ENCODE measurements around the gene MPPED1.

The MPPED1 gene

DNA sequence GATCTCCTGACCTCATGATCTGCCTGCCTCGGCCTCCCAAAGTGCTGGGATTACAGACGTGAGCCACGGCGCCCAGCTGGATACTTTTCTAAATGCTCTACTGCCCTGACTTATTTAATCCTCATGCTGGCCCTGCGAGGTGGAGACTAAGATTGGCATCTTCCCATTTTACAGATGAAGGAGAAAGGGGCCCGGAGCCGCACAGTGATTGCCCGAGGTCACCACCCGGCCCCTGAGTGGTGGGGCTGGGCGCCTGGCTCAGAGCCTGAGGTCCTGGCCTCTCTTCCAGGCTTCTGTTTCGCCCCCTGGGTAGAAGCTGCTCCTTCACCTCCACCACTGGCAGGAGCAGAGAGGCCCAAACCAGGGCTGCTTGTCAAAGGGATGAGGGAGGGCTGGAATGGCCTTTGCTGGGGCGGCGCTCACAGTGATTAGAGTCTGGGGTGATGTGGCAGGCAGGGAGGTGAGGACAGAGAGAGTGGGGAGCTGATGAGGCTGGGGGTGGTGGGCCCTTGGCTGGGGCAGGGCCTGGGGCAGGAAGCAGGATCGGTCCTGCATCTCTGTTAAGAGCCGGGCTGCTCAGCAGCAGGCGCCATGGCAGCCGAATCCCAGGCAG lies 15.4 kb upstream of the MPPED1 start:
- Histone ChIP-seq H3K9ac (ENCODE audit: low read length) (no peak overlapping the region), H3K4me1 (ENCODE audit: control insufficient read depth, insufficient read depth, low read length) (no peaks in the 10 kb centered on the region), H3K27me3 (ENCODE audit: control insufficient read depth, insufficient read depth, low read length) (peaks cover 5% of the 10 kb centered on the region), H3K4me3 (ENCODE audit: low read length) (no peak overlapping the region), H3K27ac (ENCODE audit: low read depth, low read length) (no peak overlapping the region), H3K36me3 (ENCODE audit: control insufficient read depth, insufficient read depth, low read length) (no peaks in the 10 kb centered on the region)

- Histone ChIP-seq H3K4me3 (ENCODE audit: low read length) (no peak overlapping the region), H3K27me3 (ENCODE audit: control insufficient read depth, insufficient read depth, low read length) (peaks cover 8% of the 10 kb centered on the region), H3K36me3 (ENCODE audit: control insufficient read depth, insufficient read depth, low read length) (no peaks in the 10 kb centered on the region), H3K9ac (ENCODE audit: low read length) (no peak overlapping the region), H3K4me1 (ENCODE audit: control insufficient read depth, insufficient read depth, low read length) (no peaks in the 10 kb centered on the region), H3K27ac (ENCODE audit: low read depth, low read length) (no peak overlapping the region)
These were observed 14.8 kb upstream of the MPPED1 start for GRCh38 chr22:43396934-43397457.

- Histone ChIP-seq H3K36me3 (ENCODE audit: control insufficient read depth, insufficient read depth, low read length) (no peaks in the 10 kb centered on the region), H3K4me3 (ENCODE audit: low read length) (no peak overlapping the region), H3K9ac (ENCODE audit: low read length) (no peak overlapping the region), H3K4me1 (ENCODE audit: control insufficient read depth, insufficient read depth, low read length) (no peaks in the 10 kb centered on the region), H3K27ac (ENCODE audit: low read depth, low read length) (no peak overlapping the region), H3K27me3 (ENCODE audit: control insufficient read depth, insufficient read depth, low read length) (peaks cover 8% of the 10 kb centered on the region)
These were observed 14.0 kb upstream of the MPPED1 start for GRCh38 chr22:43397766-43398165.

GRCh38 chr22:43398246-43398645 lies 13.6 kb upstream of the MPPED1 start:
- H3K9ac ChIP-seq (ENCODE audit: low read length), result no peak overlapping the region
- H3K36me3 ChIP-seq (ENCODE audit: control insufficient read depth, insufficient read depth, low read length), result no peaks in the 10 kb centered on the region
- no peaks in the 10 kb centered on the region for H3K4me1 ChIP-seq (ENCODE audit: control insufficient read depth, insufficient read depth, low read length)
- H3K27me3 ChIP-seq (ENCODE audit: control insufficient read depth, insufficient read depth, low read length), result peaks cover 8% of the 10 kb centered on the region
- no peak overlapping the region for H3K27ac ChIP-seq (ENCODE audit: low read depth, low read length)
- no peak overlapping the region for H3K4me3 ChIP-seq (ENCODE audit: low read length)

GRCh38 chr22:43398910-43399309 lies 12.9 kb upstream of the MPPED1 start:
- Histone ChIP-seq H3K27me3 (ENCODE audit: control insufficient read depth, insufficient read depth, low read length) (peaks cover 8% of the 10 kb centered on the region), H3K36me3 (ENCODE audit: control insufficient read depth, insufficient read depth, low read length) (no peaks in the 10 kb centered on the region), H3K4me3 (ENCODE audit: low read length) (no peak overlapping the region)

DNA sequence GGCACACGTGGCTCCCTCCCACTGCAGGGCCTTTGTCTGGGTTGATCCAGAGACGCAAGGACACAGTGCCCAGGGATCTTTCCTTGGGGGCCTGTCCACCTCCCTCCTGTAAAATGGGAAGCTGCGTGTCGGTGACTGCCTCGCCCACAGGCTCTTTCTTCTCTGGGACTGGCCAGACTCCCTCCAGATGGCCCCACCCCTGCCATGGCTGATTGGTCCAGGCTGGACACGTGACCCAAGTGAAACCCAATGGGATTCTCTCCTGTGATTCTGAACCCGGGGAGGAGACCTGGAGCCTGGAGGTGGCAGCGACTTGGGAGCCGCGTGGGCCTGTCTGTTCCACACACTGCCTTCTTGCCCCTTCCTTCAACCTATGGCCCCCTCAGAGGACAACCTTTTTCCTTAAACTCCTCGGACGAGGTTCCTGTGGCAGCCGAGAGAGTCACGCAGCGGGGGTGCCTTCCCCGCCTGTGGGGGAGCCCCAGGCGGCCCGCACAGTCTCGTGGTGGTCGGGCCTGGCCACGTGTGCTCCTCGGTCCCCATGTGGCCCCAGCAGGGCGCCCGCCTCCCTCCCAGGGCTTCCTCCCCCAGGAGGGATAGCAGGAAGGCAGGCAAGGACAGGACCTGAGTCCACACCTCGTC lies 12.4 kb upstream of the MPPED1 start:
- no peak overlapping the region for H3K27ac ChIP-seq (ENCODE audit: low read depth, low read length)
- no peaks in the 10 kb centered on the region for H3K4me1 ChIP-seq (ENCODE audit: control insufficient read depth, insufficient read depth, low read length)
- H3K36me3 ChIP-seq (ENCODE audit: control insufficient read depth, insufficient read depth, low read length), result no peaks in the 10 kb centered on the region
- no peak overlapping the region for H3K9ac ChIP-seq (ENCODE audit: low read length)
- H3K27me3 ChIP-seq (ENCODE audit: control insufficient read depth, insufficient read depth, low read length), result peaks cover 8% of the 10 kb centered on the region
- H3K4me3 ChIP-seq (ENCODE audit: low read length), result no peak overlapping the region

More at GRCh38 chr22:43398910-43399309, 12.9 kb upstream of the MPPED1 start:
- Histone ChIP-seq H3K27ac (ENCODE audit: low read depth, low read length) (no peak overlapping the region), H3K9ac (ENCODE audit: low read length) (no peak overlapping the region), H3K4me1 (ENCODE audit: control insufficient read depth, insufficient read depth, low read length) (no peaks in the 10 kb centered on the region)

DNA sequence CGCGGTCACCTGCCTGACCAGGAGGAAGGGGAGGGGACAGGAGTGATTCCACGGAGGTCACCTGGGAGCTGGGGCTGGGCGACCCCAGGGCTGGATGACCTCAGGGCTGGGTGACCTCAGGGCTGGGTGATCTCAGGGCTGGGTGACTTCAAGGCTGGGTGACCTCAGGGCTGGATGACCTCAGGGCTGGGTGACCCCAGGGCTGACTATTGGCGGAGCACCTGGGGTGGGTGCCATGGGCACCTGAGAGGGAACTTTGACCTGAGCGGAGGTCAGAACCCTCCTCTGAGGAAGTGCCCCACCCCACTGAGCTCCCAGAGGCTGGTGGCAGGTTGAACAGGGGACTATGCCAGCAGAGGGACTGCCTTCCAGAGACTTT lies 11.8 kb upstream of the MPPED1 start:
- no peak overlapping the region for H3K9ac ChIP-seq (ENCODE audit: low read length)
- H3K36me3 ChIP-seq (ENCODE audit: control insufficient read depth, insufficient read depth, low read length), result no peaks in the 10 kb centered on the region
- no peaks in the 10 kb centered on the region for H3K4me1 ChIP-seq (ENCODE audit: control insufficient read depth, insufficient read depth, low read length)
- H3K27ac ChIP-seq (ENCODE audit: low read depth, low read length), result no peak overlapping the region
- H3K4me3 ChIP-seq (ENCODE audit: low read length), result no peak overlapping the region
- peaks cover 8% of the 10 kb centered on the region for H3K27me3 ChIP-seq (ENCODE audit: control insufficient read depth, insufficient read depth, low read length)

DNA sequence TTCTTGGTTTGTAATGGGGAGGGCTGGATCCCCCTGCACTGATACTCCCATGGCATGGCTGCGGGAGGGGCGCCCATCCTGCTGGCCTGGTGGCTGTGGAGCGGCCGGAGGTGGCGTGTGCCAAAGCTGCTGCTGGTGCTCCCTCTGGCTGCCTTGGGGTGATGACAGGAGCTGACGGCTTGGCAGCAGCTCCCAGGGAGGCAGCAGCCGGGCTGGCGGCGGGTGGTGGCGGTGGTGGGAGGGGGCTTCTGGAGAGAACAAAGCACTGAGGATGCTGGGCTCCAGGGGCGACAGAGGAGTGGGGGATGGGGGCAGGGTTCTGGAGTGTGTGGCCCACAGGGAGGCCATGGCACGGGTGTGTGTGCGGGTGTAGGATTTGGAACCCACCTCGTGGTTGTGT lies 11.4 kb upstream of the MPPED1 start:
- H3K27ac ChIP-seq (ENCODE audit: low read depth, low read length), result no peak overlapping the region
- no peaks in the 10 kb centered on the region for H3K4me1 ChIP-seq (ENCODE audit: control insufficient read depth, insufficient read depth, low read length)
- H3K9ac ChIP-seq (ENCODE audit: low read length), result no peak overlapping the region
- H3K36me3 ChIP-seq (ENCODE audit: control insufficient read depth, insufficient read depth, low read length), result no peaks in the 10 kb centered on the region
- peaks cover 8% of the 10 kb centered on the region for H3K27me3 ChIP-seq (ENCODE audit: control insufficient read depth, insufficient read depth, low read length)
- H3K4me3 ChIP-seq (ENCODE audit: low read length), result no peak overlapping the region

GRCh38 chr22:43401233-43401632 lies 10.6 kb upstream of the MPPED1 start:
- Histone ChIP-seq H3K36me3 (ENCODE audit: control insufficient read depth, insufficient read depth, low read length) (no peaks in the 10 kb centered on the region), H3K9ac (ENCODE audit: low read length) (no peak overlapping the region), H3K27ac (ENCODE audit: low read depth, low read length) (no peak overlapping the region), H3K4me3 (ENCODE audit: low read length) (no peak overlapping the region), H3K4me1 (ENCODE audit: control insufficient read depth, insufficient read depth, low read length) (no peaks in the 10 kb centered on the region), H3K27me3 (ENCODE audit: control insufficient read depth, insufficient read depth, low read length) (peaks cover 8% of the 10 kb centered on the region)

DNA sequence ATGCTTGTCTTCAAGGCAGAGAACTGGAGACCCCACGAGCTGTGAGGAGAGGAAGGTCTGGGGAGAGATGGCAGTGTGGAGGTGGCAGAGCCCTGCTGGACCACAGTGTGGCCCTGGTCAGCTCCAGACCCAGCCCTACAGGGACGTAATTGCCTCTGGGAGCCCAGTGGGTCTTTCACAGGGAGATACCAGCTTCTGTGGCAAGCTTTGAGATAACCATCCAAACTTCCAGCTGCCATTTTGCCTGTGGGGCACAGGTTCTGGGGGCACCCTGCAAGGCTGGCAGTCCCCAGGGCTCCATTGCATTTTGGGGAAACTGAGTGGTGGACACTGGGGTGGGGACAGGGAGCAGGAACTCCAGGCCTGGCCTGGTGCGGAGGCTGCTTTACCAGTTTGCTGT lies 10.2 kb upstream of the MPPED1 start:
- no peak overlapping the region for H3K9ac ChIP-seq (ENCODE audit: low read length)
- peaks cover 8% of the 10 kb centered on the region for H3K27me3 ChIP-seq (ENCODE audit: control insufficient read depth, insufficient read depth, low read length)

GRCh38 chr22:43402128-43402527 lies 9.7 kb upstream of the MPPED1 start:
- H3K9ac ChIP-seq (ENCODE audit: low read length), result no peak overlapping the region
- H3K36me3 ChIP-seq (ENCODE audit: control insufficient read depth, insufficient read depth, low read length), result no peaks in the 10 kb centered on the region
- no peak overlapping the region for H3K4me3 ChIP-seq (ENCODE audit: low read length)
- H3K4me1 ChIP-seq (ENCODE audit: control insufficient read depth, insufficient read depth, low read length), result no peaks in the 10 kb centered on the region
- no peak overlapping the region for H3K27ac ChIP-seq (ENCODE audit: low read depth, low read length)
- peaks cover 8% of the 10 kb centered on the region for H3K27me3 ChIP-seq (ENCODE audit: control insufficient read depth, insufficient read depth, low read length)

More for the DNA sequence above, 10.2 kb upstream of the MPPED1 start:
- no peaks in the 10 kb centered on the region for H3K36me3 ChIP-seq (ENCODE audit: control insufficient read depth, insufficient read depth, low read length)
- no peaks in the 10 kb centered on the region for H3K4me1 ChIP-seq (ENCODE audit: control insufficient read depth, insufficient read depth, low read length)
- no peak overlapping the region for H3K27ac ChIP-seq (ENCODE audit: low read depth, low read length)
- H3K4me3 ChIP-seq (ENCODE audit: low read length), result no peak overlapping the region

- Histone ChIP-seq H3K36me3 (ENCODE audit: control insufficient read depth, insufficient read depth, low read length) (no peaks in the 10 kb centered on the region), H3K9ac (ENCODE audit: low read length) (no peak overlapping the region), H3K4me1 (ENCODE audit: control insufficient read depth, insufficient read depth, low read length) (no peaks in the 10 kb centered on the region), H3K27me3 (ENCODE audit: control insufficient read depth, insufficient read depth, low read length) (peaks cover 9% of the 10 kb centered on the region), H3K4me3 (ENCODE audit: low read length) (no peak overlapping the region), H3K27ac (ENCODE audit: low read depth, low read length) (no peak overlapping the region)
These were observed 7.0 kb upstream of the MPPED1 start for GRCh38 chr22:43404673-43405385.

All from rectal smooth muscle tissue (tissue), 1 donor.